HepG2 (cell line): Measurements from ENCODE around the gene AASDHPPT. TPM values are rescaled to one million over a fixed set of nuclear protein-coding genes. Genes with fewer than 3 reads are reported as not detected.

Experiments used
- EEA1 ChIP-seq: sonication (generic); formaldehyde crosslinking; IDR thresholded peaks from 2 replicates; pipeline ENCODE4 v1.5.1; 2020; ENCODE audit warnings: mild to moderate bottlenecking, missing genetic modification reagents, borderline replicate concordance
- FOXK1 ChIP-seq: sonication (generic); formaldehyde crosslinking; IDR thresholded peaks from 2 replicates; pipeline ENCODE4 v1.4.0; 2020; ENCODE audit warnings: low read depth, missing genetic modification reagents, borderline replicate concordance
- FOXO1 ChIP-seq: sonication (generic); formaldehyde crosslinking; IDR thresholded peaks from 2 replicates; pipeline ENCODE4 v1.4.0; 2020; ENCODE audit warnings: missing genetic modification reagents
- FOXP1 ChIP-seq, 2 experiments: fragments of 450-650 bp in 1 of 2; IDR thresholded peaks; 2 replicates each; pipeline ENCODE4 v1.6.1; 2017 to 2018; ENCODE audit warnings: antibody characterized with exemption in 1 of 2
- GMEB1 ChIP-seq: sonication (generic); formaldehyde crosslinking; IDR thresholded peaks from 2 replicates; pipeline ENCODE4 v1.5.1; 2020; ENCODE audit warnings: missing genetic modification reagents, mild to moderate bottlenecking, borderline replicate concordance
- HNF1B ChIP-seq: sonication (generic); formaldehyde crosslinking; IDR thresholded peaks from 2 replicates; pipeline ENCODE4 v1.5.1; 2020; ENCODE audit warnings: mild to moderate bottlenecking, moderate library complexity, missing genetic modification reagents
- KDM3A ChIP-seq: IDR thresholded peaks from 2 replicates; pipeline ENCODE4 v1.6.1; 2018; ENCODE audit warnings: low read depth, missing compliant biosample characterization
- KLF15 ChIP-seq: sonication (generic); formaldehyde crosslinking; IDR thresholded peaks from 2 replicates; pipeline ENCODE4 v1.8.1; 2023; ENCODE audit warnings: borderline replicate concordance, mild to moderate bottlenecking, inconsistent platforms, missing genetic modification reagents, mixed read lengths
- MNT ChIP-seq: fragments of 450-650 bp; IDR thresholded peaks from 2 replicates; pipeline ENCODE4 v1.6.1; 2016
- MYC ChIP-seq: sonication (generic); formaldehyde crosslinking; IDR thresholded peaks from 2 replicates; pipeline ENCODE4 v1.9.0; 2021; ENCODE audit warnings: missing genetic modification reagents, borderline replicate concordance
- NR3C1 ChIP-seq: sonication (generic); formaldehyde crosslinking; IDR thresholded peaks from 2 replicates; pipeline ENCODE4 v1.4.0; 2020; ENCODE audit warnings: missing genetic modification reagents
- ONECUT2 ChIP-seq: sonication (generic); formaldehyde crosslinking; IDR thresholded peaks from 2 replicates; pipeline ENCODE4 v1.4.0; 2020; ENCODE audit warnings: missing genetic modification reagents
- PHF8 ChIP-seq: sonication (generic); formaldehyde crosslinking; IDR thresholded peaks from 2 replicates; pipeline ENCODE4 v1.5.0; 2020; ENCODE audit warnings: missing genetic modification reagents
- POLR2AphosphoS5 ChIP-seq: IDR thresholded peaks from 2 replicates; pipeline ENCODE4 v1.6.1; 2012; ENCODE audit warnings: low read depth, low read length
- STAG1 ChIP-seq: sonication (generic); formaldehyde crosslinking; IDR thresholded peaks from 2 replicates; pipeline ENCODE4 v1.4.0; 2020; ENCODE audit warnings: missing genetic modification reagents
- YEATS4 ChIP-seq: sonication (generic); formaldehyde crosslinking; IDR thresholded peaks from 2 replicates; pipeline ENCODE4 v1.4.0; 2020; ENCODE audit warnings: missing genetic modification reagents, borderline replicate concordance
- ZBTB14 ChIP-seq: sonication (generic); formaldehyde crosslinking; IDR thresholded peaks from 2 replicates; pipeline ENCODE4 v1.4.0; 2020; ENCODE audit warnings: missing genetic modification reagents
- ZFY ChIP-seq: sonication (generic); formaldehyde crosslinking; IDR thresholded peaks from 2 replicates; pipeline ENCODE4 v1.4.0; 2020; ENCODE audit warnings: missing genetic modification reagents
- ZNF136 ChIP-seq: sonication (generic); formaldehyde crosslinking; IDR thresholded peaks from 2 replicates; pipeline ENCODE4 v1.8.1; 2022; ENCODE audit warnings: low read depth, mild to moderate bottlenecking, moderate library complexity, missing genetic modification reagents
- ZNF207 ChIP-seq: fragments of 450-650 bp; IDR thresholded peaks from 2 replicates; pipeline ENCODE4 v1.6.1; 2016; ENCODE audit warnings: antibody characterized with exemption, borderline replicate concordance
- ZNF343 ChIP-seq: sonication (generic); formaldehyde crosslinking; IDR thresholded peaks from 2 replicates; pipeline ENCODE4 v1.4.0; 2020; ENCODE audit warnings: mild to moderate bottlenecking, missing genetic modification reagents
- ZNF788 ChIP-seq: sonication (generic); formaldehyde crosslinking; IDR thresholded peaks from 2 replicates; pipeline ENCODE4 v1.5.0; 2020; ENCODE audit warnings: mild to moderate bottlenecking, missing genetic modification reagents, borderline replicate concordance
- ZNF792 ChIP-seq: IDR thresholded peaks from 2 replicates; pipeline ENCODE4 v1.6.1; 2016
- ZNF883 ChIP-seq: sonication (generic); formaldehyde crosslinking; IDR thresholded peaks from 2 replicates; pipeline ENCODE4 v1.5.1; 2020; ENCODE audit warnings: mild to moderate bottlenecking, missing genetic modification reagents; ENCODE audit errors: not compliant biosample characterization
- polyA plus RNA-seq, 8 experiments: library from polyadenylated mRNA; depleted of rRNA in 3 of 8; stranded (reverse) in 7 of 8; unstranded in 1 of 8; fragments of >200 nt; fragmentation: Illumina TruSeq in 4 of 8; extraction: Trizol in 4 of 8; gene quantifications; 2 replicates each; pipeline versions ENCODE4 v1.2.1 to v1.2.3, GENCODE V29; 2011 to 2016; ENCODE audit warnings: low read depth in 4 of 8, missing spikeins in 1 of 8, mixed read lengths in 1 of 8; ENCODE audit not compliant: insufficient read depth in 1 of 8
- total RNA-seq, 5 experiments: library from RNA; depleted of rRNA; stranded (reverse); fragments of >200 nt; fragmentation: Illumina TruSeq; extraction: Trizol; gene quantifications; 2 replicates each; pipeline ENCODE4 v1.2.3, GENCODE V29; 2016; ENCODE audit warnings: low read depth in 1 of 5

The AASDHPPT gene
- total and polyA plus RNA-seq, 2 of the 13 experiments (the other 11 are each of a cell fraction or from before 2014, with no cell fraction given): 20.2 to 43.7 TPM

GRCh38 chr11:106077609-106078455 is at the start of gene AASDHPPT (continued):
- peak; percentile 95 for TF ChIP-seq ZFY (CRISPR knock-in tag)
- peak; percentile 98 for TF ChIP-seq PHF8 (CRISPR knock-in tag)
- TF ChIP-seq MNT: peak; percentile 51
- TF ChIP-seq FOXP1 (IDR thresholded peaks at IDR 0.05): no peak
- no peak for TF ChIP-seq FOXP1 (CRISPR knock-in tag; IDR thresholded peaks at IDR 0.05)
- TF ChIP-seq ZNF883 (CRISPR knock-in tag): peak; percentile 73
- TF ChIP-seq STAG1 (CRISPR knock-in tag): no peak
- peak; percentile 79 for TF ChIP-seq YEATS4
- peak; percentile 72; the same call in 1 of the 2 replicates for TF ChIP-seq MYC
- TF ChIP-seq KLF15 (CRISPR knock-in tag): 0 out of 2 replicates have a peak, but pooled peaks have one; percentile 25
- peak; percentile 49; the same call in 1 of the 2 replicates for TF ChIP-seq POLR2AphosphoS5
- TF ChIP-seq KDM3A (CRISPR knock-in tag): peak; percentile 45; the same call in 1 of the 2 replicates
- TF ChIP-seq EEA1 (CRISPR knock-in tag): peak; percentile 96; the same call in 1 of the 2 replicates
- no peak for TF ChIP-seq ZNF136 (CRISPR knock-in tag)
- TF ChIP-seq ZNF207: no peak
- TF ChIP-seq ZNF343 (CRISPR knock-in tag): peak; percentile 61; the same call in 1 of the 2 replicates
- TF ChIP-seq ZNF792 (CRISPR knock-in tag): no peak
- TF ChIP-seq FOXO1 (CRISPR knock-in tag): peak; percentile 45
- no peak for TF ChIP-seq ZBTB14 (CRISPR knock-in tag)
- TF ChIP-seq NR3C1 (CRISPR knock-in tag): no peak; the same call in 1 of the 2 replicates
- 0 out of 2 replicates have a peak, but pooled peaks have one; percentile 32 for TF ChIP-seq HNF1B (CRISPR knock-in tag)
- 0 out of 2 replicates have a peak, but pooled peaks have one; percentile 41 for TF ChIP-seq FOXK1 (CRISPR knock-in tag)
- peak; percentile 50; the same call in 1 of the 2 replicates for TF ChIP-seq ZNF788
- TF ChIP-seq GMEB1: peak; percentile 94
- TF ChIP-seq ONECUT2 (CRISPR knock-in tag): peak; percentile 42; the same call in 1 of the 2 replicates
